PC-3 (cell line): ENCODE measurements around the gene CCNB2. TPM values are rescaled to one million over a fixed set of nuclear protein-coding genes. Genes with fewer than 3 reads are reported as not detected.

Source experiments
- ATAC-seq: fragments of 200-7000 bp; cut with Tn5 transposase; 2 replicates; pipeline ENCODE4 v1.9.1; 2020; ENCODE audit warnings: mild to moderate bottlenecking, moderate library complexity
- BruUV-seq: library from RNA; stranded (reverse); fragments of 400-500 nt; replicated peaks from 2 replicates; lab custom pipeline; 2021; lab: Mats Ljungman, UMichigan
- CTCF ChIA-PET: fragments of 300-600 bp; sonication (Branson Sonifier 250); formaldehyde crosslinking; loops from one replicate; lab custom pipeline; 2022; ENCODE audit warnings: antibody characterized with exemption; lab: Charles Lee
- POLR2A ChIA-PET: fragments of 300-600 bp; sonication (Branson Sonifier 250); formaldehyde crosslinking; loops from one replicate; lab custom pipeline; 2022; ENCODE audit warnings: antibody characterized with exemption; ENCODE audit not compliant: unreplicated experiment; lab: Charles Lee
- DNase-seq: peaks from one replicate; pipeline ENCODE4 v3.0.0-alpha.2; 2015
- H2AFZ ChIP-seq: fragments of 300-600 bp; sonication (generic); 2 replicates; pipeline ENCODE4 v1.6.0; 2016; ENCODE audit warnings: antibody characterized with exemption, low read length
- H3F3A ChIP-seq: fragments of 300-600 bp; sonication (generic); one replicate; pipeline ENCODE4 v1.6.0; 2017; ENCODE audit warnings: antibody characterized with exemption, low read length, control low read depth, mild to moderate bottlenecking; ENCODE audit not compliant: unreplicated experiment
- H3K27ac ChIP-seq: fragments of 300-600 bp; sonication (generic); 2 replicates; pipeline ENCODE4 v1.5.1; 2016; ENCODE audit warnings: mild to moderate bottlenecking, low read length
- H3K27me3 ChIP-seq: fragments of 300-600 bp; sonication (generic); 2 replicates; pipeline ENCODE4 v1.6.1; 2016; ENCODE audit warnings: low read length, mixed read lengths
- H3K36me3 ChIP-seq: fragments of 300-600 bp; sonication (generic); 2 replicates; pipeline ENCODE4 v1.6.1; 2016; ENCODE audit warnings: low read depth, mixed run types, low read length, mixed read lengths
- H3K4me1 ChIP-seq: fragments of 300-600 bp; sonication (generic); 2 replicates; pipeline ENCODE4 v1.5.1; 2016; ENCODE audit warnings: low read length; ENCODE audit not compliant: insufficient read depth
- H3K4me2 ChIP-seq: fragments of 300-600 bp; sonication (generic); 2 replicates; pipeline ENCODE4 v1.6.0; 2016; ENCODE audit warnings: low read length
- H3K4me3 ChIP-seq: fragments of 300-600 bp; sonication (generic); 2 replicates; pipeline ENCODE4 v1.5.1; 2016; ENCODE audit warnings: mild to moderate bottlenecking, low read length, mixed read lengths
- H3K79me2 ChIP-seq: fragments of 300-600 bp; sonication (generic); 2 replicates; pipeline ENCODE4 v1.6.1; 2017; ENCODE audit warnings: low read length, mixed read lengths
- H3K9ac ChIP-seq: fragments of 300-600 bp; sonication (generic); 2 replicates; pipeline ENCODE4 v1.6.0; 2016; ENCODE audit warnings: mild to moderate bottlenecking, low read length
- H3K9me2 ChIP-seq: fragments of 300-600 bp; sonication (generic); replicated peaks from 2 replicates; pipeline ENCODE4 v1.6.1; 2016; ENCODE audit warnings: mixed run types, low read length, mixed read lengths
- H3K9me3 ChIP-seq: fragments of 300-600 bp; sonication (generic); 2 replicates; pipeline ENCODE4 v1.6.1; 2016; ENCODE audit warnings: low read length, mixed read lengths
- H4K20me1 ChIP-seq: fragments of 300-600 bp; sonication (generic); 2 replicates; pipeline ENCODE4 v1.6.1; 2016; ENCODE audit warnings: low read length, mixed read lengths
- CTCF ChIP-seq: fragments of 300-600 bp; sonication (generic); conservative IDR thresholded peaks from 2 replicates; pipeline ENCODE4 v1.5.1; 2017; ENCODE audit warnings: antibody characterized with exemption, low read depth, mild to moderate bottlenecking, low read length
- EZH2 ChIP-seq: fragments of 300-600 bp; sonication (generic); IDR thresholded peaks from one replicate; pipeline ENCODE4 v1.6.1; 2017; ENCODE audit warnings: antibody characterized with exemption, mild to moderate bottlenecking, low read length; ENCODE audit not compliant: unreplicated experiment
- EZH2phosphoT487 ChIP-seq: fragments of 300-600 bp; sonication (generic); IDR thresholded peaks from 2 replicates; pipeline ENCODE4 v1.6.1; 2018; ENCODE audit warnings: mild to moderate bottlenecking, antibody characterized with exemption, low read length, borderline replicate concordance
- intact Hi-C: fragments of 100-400 bp; cut with micrococcal nuclease; formaldehyde crosslinking; loops from 2 replicates; pipeline ENCODE4 v1.9.0; 2023
- total RNA-seq: library from RNA; depleted of rRNA; stranded (reverse); fragments of >200 nt; gene quantifications from 2 replicates; pipeline ENCODE4 v1.2.3, GENCODE V29; 2014

Gene CCNB2
- total RNA-seq, 1 experiment from 2014 or later = 61.7 TPM

- Histone ChIP-seq H3F3A (no peaks in the 10 kb centered on the region), H3K9ac (peak overlapping the region; percentile 79), H3K27ac (no peak overlapping the region), H3K36me3 (peaks cover 28% of the 10 kb centered on the region), H3K9me3 (no peaks in the 10 kb centered on the region), H3K4me1 (peaks cover 9% of the 10 kb centered on the region; the same call in 1 of the 2 replicates), H3K4me3 (peak overlapping the region; percentile 80), H2AFZ (peak overlapping the region; percentile 90), H3K9me2 (no peaks in the 10 kb centered on the region), H3K79me2 (peaks cover 44% of the 10 kb centered on the region), H3K27me3 (no peaks in the 10 kb centered on the region), H3K4me2 (peak overlapping the region; percentile 72), H4K20me1 (no peaks in the 10 kb centered on the region)
- BruUV-seq = TSS peak; percentile 37
- POLR2A ChIA-PET = no interaction called here
- CTCF ChIA-PET = interaction anchor here (0.7 to 0.9 kb wide), 2 partner anchors 126 to 189 kb away, joined by 4 to 5 read pairs; no protein-coding TSS in a partner anchor
- ATAC-seq = peak; percentile 29
- no peak for TF ChIP-seq EZH2
- peak; percentile 55 for TF ChIP-seq CTCF
- TF ChIP-seq EZH2phosphoT487 = no peak
- intact Hi-C loops = loop anchor here (1.0 to 5.0 kb wide), 2 partner anchors 119 to 423 kb away; partner anchors contain the start of gene RNF111
- peak; percentile 37 for DNase-seq
Observed at GRCh38 chr15:59105854-59106253, 908 bp downstream of the CCNB2 start.

DNA sequence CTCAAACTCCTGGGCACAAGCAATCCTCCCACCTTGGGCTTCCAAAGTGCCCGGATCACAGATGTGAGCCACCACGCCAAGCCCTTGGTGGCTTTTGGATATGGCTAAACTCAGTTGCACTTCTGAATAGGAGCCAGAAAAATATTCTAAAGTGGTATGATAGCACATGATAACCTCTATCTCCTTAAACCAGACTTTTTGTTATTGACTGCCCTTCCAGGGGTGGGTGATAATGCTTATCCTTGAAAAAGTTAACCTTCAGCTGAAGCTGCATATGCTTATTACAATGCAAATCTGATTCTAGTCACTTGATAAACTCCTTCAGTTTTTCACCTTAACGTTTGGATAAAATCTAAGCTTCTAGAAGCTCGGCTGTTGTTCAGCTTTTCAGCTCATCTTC lies 6.3 kb downstream of the CCNB2 start:
- no peak overlapping the region for H2AFZ ChIP-seq
- no peaks in the 10 kb centered on the region for H3K27me3 ChIP-seq
- DNase-seq = no peak
- ChIA-PET POLR2A (interaction anchor here (0.5 kb wide), 1 partner anchor 184 kb away, joined by 3 read pairs; no protein-coding TSS in a partner anchor), CTCF (no interaction called here)
- intact Hi-C loops = no loop called here
- 0 out of 2 replicates have a peak, but pooled peaks cover 4% of the 10 kb centered on the region for H3K4me1 ChIP-seq
- peaks cover 31% of the 10 kb centered on the region for H3K79me2 ChIP-seq
- H3K9ac ChIP-seq = no peak overlapping the region
- TF ChIP-seq EZH2phosphoT487 (no peak), EZH2 (no peak), CTCF (no peak)
- H3K36me3 ChIP-seq = peaks cover 54% of the 10 kb centered on the region
- no TSS peak for BruUV-seq
- no peak overlapping the region for H3K4me3 ChIP-seq
- no peaks in the 10 kb centered on the region for H3F3A ChIP-seq
- no peaks in the 10 kb centered on the region for H3K9me3 ChIP-seq
- ATAC-seq = no peak
- no peaks in the 10 kb centered on the region for H3K9me2 ChIP-seq
- no peaks in the 10 kb centered on the region for H4K20me1 ChIP-seq
- no peak overlapping the region for H3K27ac ChIP-seq
- no peak overlapping the region for H3K4me2 ChIP-seq

- H3K9me3 ChIP-seq = no peaks in the 10 kb centered on the region
- intact Hi-C loops = no loop called here
- H3K27ac ChIP-seq = no peak overlapping the region
- ChIA-PET CTCF (no interaction called here), POLR2A (no interaction called here)
- DNase-seq = no peak
- H3K79me2 ChIP-seq = 0 out of 2 replicates have a peak, but pooled peaks cover 5% of the 10 kb centered on the region
- no peak overlapping the region for H2AFZ ChIP-seq
- H3K27me3 ChIP-seq = no peaks in the 10 kb centered on the region
- BruUV-seq = no TSS peak
- H4K20me1 ChIP-seq = no peaks in the 10 kb centered on the region
- TF ChIP-seq EZH2phosphoT487 = no peak
- TF ChIP-seq CTCF = no peak
- TF ChIP-seq EZH2 = no peak
- no peaks in the 10 kb centered on the region for H3F3A ChIP-seq
- peaks cover 49% of the 10 kb centered on the region for H3K36me3 ChIP-seq
- no peaks in the 10 kb centered on the region for H3K9me2 ChIP-seq
- no peak for ATAC-seq
- H3K4me3 ChIP-seq = no peak overlapping the region
- no peaks in the 10 kb centered on the region for H3K4me1 ChIP-seq
- H3K9ac ChIP-seq = no peak overlapping the region
- no peak overlapping the region for H3K4me2 ChIP-seq
Observed at GRCh38 chr15:59115047-59115446, 10.1 kb downstream of the CCNB2 start.
